GM20431 (cell line): ENCODE data around the gene ABCF3.

Experiments used
- in situ Hi-C: fragments of 300-500 bp; cut with MseI, MboI; formaldehyde crosslinking; loops from one replicate; pipeline ENCODE4 v1.15.0; 2020; ENCODE audit warnings: low sequenced_read_pairs; ENCODE audit not compliant: unreplicated experiment

Gene ABCF3

GRCh38 chr3:184229394-184230080, 43.5 kb downstream of the ABCF3 start, which contains the start of gene VWA5B2:
TSS of gene VWA5B2 (plus strand) at chr3:184229585. CDS start at chr3:184230529, 944 bp downstream.
- in situ Hi-C loops = loop anchor here (25.0 kb wide), 1 partner anchor 342 kb away; the partner anchor contains the start of gene PARL

- in situ Hi-C loops = loop anchor here (25.0 kb wide), 1 partner anchor 343 kb away; the partner anchor contains the start of gene PARL
Observed at GRCh38 chr3:184230081-184230602, 44.1 kb downstream of the ABCF3 start.

- in situ Hi-C loops = loop anchor here (25.0 kb wide), 1 partner anchor 344 kb away; the partner anchor contains the start of gene PARL
Observed at GRCh38 chr3:184230603-184231528, 44.9 kb downstream of the ABCF3 start.

- in situ Hi-C loops = loop anchor here (25.0 kb wide), 1 partner anchor 344 kb away; the partner anchor contains the start of gene PARL
Observed at GRCh38 chr3:184231671-184232070, 45.7 kb downstream of the ABCF3 start.

GRCh38 chr3:184233127-184233843, 47.3 kb downstream of the ABCF3 start:
- in situ Hi-C loops = loop anchor here (25.0 kb wide), 1 partner anchor 346 kb away; the partner anchor contains the start of gene PARL

GRCh38 chr3:184234224-184234623, 48.2 kb downstream of the ABCF3 start:
- in situ Hi-C loops = loop anchor here (25.0 kb wide), 1 partner anchor 347 kb away; the partner anchor contains the start of gene PARL

GRCh38 chr3:184234671-184235380, 48.8 kb downstream of the ABCF3 start:
- in situ Hi-C loops = loop anchor here (25.0 kb wide), 1 partner anchor 348 kb away; the partner anchor contains the start of gene PARL

DNA sequence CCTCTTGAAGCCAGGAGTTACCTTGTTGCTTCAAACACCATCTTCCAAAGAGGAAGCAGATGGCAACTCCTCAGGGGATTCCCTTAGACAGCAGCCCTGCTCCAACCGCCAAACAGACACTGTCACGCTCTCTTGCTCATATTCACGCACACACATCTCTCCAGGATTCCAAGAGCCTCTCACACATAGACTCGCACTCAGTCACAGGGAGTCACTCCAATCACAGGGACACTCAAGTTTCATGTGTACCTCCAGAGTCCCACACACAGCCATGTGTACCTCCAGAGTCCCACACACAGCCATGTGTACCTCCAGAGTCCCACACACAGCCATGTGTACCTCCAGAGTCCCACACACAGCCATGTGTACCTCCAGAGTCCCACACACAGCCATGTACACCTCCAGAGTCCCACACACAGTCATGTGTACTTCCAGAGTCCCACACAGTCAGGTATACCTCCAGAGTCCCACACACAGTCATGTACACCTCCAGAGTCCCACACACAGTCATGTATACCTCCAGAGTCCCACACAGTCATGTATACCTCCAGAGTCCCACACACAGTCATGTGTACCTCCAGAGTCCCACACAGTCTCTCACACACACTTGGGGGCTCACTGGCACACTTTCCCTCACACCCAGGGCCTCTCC, 49.5 kb downstream of the ABCF3 start:
- in situ Hi-C loops = loop anchor here (25.0 kb wide), 1 partner anchor 348 kb away; the partner anchor contains the start of gene PARL

- in situ Hi-C loops = loop anchor here (25.0 kb wide), 1 partner anchor 349 kb away; the partner anchor contains the start of gene PARL
Observed at GRCh38 chr3:184236033-184236410, 50.0 kb downstream of the ABCF3 start.

DNA sequence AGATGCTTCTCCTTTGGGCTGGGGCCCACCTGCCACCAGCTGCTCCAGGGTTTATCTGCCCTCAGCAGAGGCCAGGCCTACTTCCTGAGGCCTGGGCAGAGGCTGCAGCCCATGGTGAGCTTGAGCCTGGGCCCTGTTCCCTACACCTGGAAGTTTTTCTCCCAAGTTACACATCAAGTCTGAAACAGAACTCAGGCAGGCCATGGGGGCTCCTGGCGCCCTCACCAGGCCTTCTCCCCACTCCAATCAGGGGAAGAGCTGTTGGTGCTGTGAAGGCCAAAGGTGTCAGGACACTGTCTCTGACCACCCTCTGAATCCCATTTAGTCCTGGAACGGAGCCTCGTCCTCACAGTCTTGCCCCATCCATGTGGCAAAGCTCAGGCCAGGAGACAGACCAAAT, 50.6 kb downstream of the ABCF3 start:
- in situ Hi-C loops = loop anchor here (25.0 kb wide), 1 partner anchor 349 kb away; the partner anchor contains the start of gene PARL

DNA sequence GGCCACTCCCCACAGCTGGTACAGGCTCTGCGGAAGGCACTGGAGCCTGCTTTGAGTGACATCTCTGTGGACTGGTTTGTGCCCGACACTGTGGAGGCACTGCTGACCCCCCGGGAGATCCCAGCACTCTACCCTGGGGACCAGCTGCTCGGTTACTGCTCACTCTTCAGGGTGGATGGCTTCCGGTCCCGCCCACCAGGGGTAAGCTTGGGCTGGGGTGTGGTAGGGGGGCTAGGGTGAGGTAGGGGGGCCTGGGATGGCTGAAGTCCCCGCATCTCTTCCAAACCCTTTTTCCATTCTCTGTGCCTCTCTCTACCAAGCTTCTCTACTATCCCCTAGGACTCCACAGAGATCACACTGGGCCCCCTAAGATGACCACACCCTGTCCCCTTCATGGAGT, 51.2 kb downstream of the ABCF3 start:
- in situ Hi-C loops = loop anchor here (25.0 kb wide), 1 partner anchor 350 kb away; the partner anchor contains the start of gene PARL

DNA sequence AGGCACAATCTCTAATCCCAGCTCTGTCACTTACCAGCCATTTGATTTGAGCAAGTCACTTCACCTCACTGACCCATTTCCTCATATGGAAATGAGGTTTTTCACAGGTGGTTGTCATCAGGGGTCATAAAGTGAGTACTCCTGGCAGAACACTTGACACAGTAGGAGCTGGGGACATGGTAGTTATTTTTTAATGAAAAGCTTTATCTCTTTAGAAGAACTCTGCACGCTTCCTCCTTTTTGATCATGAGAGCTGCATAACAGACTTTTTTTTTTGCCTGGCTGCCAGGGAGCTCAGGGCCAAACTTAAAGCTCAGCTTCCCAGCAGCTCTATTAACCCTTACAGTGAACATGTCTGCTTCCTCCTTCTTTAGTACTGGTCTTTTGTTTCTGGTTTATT, 51.8 kb downstream of the ABCF3 start:
- in situ Hi-C loops = loop anchor here (25.0 kb wide), 1 partner anchor 351 kb away; the partner anchor contains the start of gene PARL

- in situ Hi-C loops = loop anchor here (25.0 kb wide), 1 partner anchor 351 kb away; the partner anchor contains the start of gene PARL
Observed at GRCh38 chr3:184238246-184238818, 52.3 kb downstream of the ABCF3 start.

DNA sequence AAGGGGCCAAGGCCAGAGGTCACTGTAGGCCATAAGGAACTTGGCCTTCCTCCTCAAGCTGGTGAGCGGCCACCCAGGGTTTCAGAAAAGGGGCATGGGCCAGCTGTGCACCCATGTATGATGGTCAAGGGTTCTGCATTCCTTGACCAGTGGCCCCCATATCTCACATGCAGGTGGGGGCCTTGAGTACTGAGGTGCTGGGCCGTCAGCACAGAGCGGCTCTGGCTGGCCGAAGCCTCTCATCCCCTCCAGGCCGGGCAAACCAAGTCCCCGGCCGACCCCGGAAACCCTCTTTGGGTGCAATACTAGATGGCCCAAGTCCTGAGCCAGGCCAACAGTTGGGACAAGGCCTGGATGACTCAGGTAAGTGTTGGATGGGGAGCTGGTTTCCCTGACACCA, 53.2 kb downstream of the ABCF3 start:
- in situ Hi-C loops = loop anchor here (25.0 kb wide), 1 partner anchor 352 kb away; the partner anchor contains the start of gene PARL

DNA sequence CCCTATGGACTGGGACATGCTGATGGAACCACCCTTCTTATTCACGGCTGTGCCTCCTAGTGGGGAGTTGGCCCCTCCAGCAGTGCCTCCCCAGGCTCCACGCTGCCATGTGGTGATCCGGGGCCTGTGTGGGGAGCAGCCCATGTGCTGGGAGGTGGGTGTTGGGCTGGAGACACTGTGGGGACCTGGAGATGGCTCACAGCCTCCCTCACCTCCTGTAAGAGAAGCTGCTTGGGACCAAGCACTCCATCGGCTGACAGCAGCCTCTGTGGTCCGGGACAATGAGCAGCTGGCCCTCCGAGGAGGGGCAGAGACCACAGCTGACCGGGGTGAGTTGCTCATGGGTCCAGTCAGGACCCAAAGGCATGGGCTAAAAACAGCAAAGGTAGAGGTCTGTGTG, 53.7 kb downstream of the ABCF3 start:
- in situ Hi-C loops = loop anchor here (25.0 kb wide), 1 partner anchor 352 kb away; the partner anchor contains the start of gene PARL

GRCh38 chr3:184240384-184241140, 54.6 kb downstream of the ABCF3 start:
- in situ Hi-C loops = loop anchor here (25.0 kb wide), 1 partner anchor 353 kb away; the partner anchor contains the start of gene PARL

DNA sequence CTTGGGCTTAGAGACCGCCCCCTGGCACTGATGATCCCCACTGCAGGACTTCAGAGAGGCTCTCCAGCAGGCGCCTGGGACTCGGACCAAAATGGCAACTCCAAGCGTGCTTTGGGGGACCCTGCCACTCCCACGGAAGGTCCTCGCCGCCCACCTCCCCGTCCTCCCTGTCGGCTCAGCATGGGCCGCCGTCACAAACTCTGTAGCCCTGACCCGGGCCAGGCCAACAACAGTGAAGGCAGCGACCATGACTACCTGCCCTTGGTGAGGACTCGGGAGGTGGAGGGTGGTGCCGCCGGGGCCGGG, 55.1 kb downstream of the ABCF3 start:
- in situ Hi-C loops = loop anchor here (25.0 kb wide), 1 partner anchor 354 kb away; the partner anchor contains the start of gene PARL
